ENCODE measurements around the gene PDE7B. TPM values are rescaled to one million over a fixed set of nuclear protein-coding genes. Genes with fewer than 3 reads are reported as not detected.

The PDE7B gene
- total RNA-seq, 2 experiments from 2014 or later: 0.73 to 1.1 TPM

- Mint-ChIP-seq H3K9me3 (ENCODE audit: low read depth) (no peaks in the 10 kb centered on the region), H3K27ac (no peak overlapping the region), H3K36me3 (ENCODE audit: low read depth) (no peaks in the 10 kb centered on the region), H3K4me1 (no peaks in the 10 kb centered on the region), H3K4me3 (no peak overlapping the region), H3K27me3 (peaks cover 2% of the 10 kb centered on the region)
- DNase-seq (no peak), ATAC-seq (no peak)
- CTCF ChIA-PET: interaction anchor here (0.7 to 1.8 kb wide), 3 partner anchors 23 to 166 kb away, joined by 3 to 6 read pairs (median 4); no protein-coding TSS in a partner anchor
- intact Hi-C loops (cut with DNase I, micrococcal nuclease): no loop called here
- POLR2A ChIA-PET: no interaction called here
These were observed 209.3 kb downstream of the PDE7B start for GRCh38 chr6:136060759-136061158.

DNA sequence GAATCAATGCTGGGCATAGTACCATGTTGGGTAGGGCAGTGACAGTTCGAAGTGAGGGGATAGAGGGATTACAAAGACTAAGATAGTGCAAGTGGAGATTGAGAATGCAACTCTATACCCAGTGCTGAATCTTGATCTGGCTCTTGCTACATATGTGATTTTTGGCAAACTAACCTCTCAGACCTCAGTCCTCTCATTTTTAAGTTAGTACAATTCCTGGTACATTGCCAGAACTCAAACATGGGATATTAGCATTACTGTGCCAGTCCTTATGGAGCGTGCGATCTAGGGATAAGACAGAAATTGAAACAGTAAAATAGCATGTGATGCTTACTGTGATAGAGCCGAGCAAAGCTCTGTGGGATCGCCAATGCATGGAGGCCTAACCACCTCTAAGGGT lies 210.2 kb downstream of the PDE7B start:
- ATAC-seq (no peak), DNase-seq (no peak)
- H3K36me3 Mint-ChIP-seq (ENCODE audit: low read depth): no peaks in the 10 kb centered on the region
- no peaks in the 10 kb centered on the region for H3K4me1 Mint-ChIP-seq
- intact Hi-C loops (cut with DNase I, micrococcal nuclease): no loop called here
- H3K27ac Mint-ChIP-seq: no peak overlapping the region
- POLR2A ChIA-PET: no interaction called here
- CTCF ChIA-PET: interaction anchor here (0.6 to 1.3 kb wide), 3 partner anchors 10 to 16 kb away, joined by 3 read pairs; no protein-coding TSS in a partner anchor
- no peak overlapping the region for H3K4me3 Mint-ChIP-seq
- no peaks in the 10 kb centered on the region for H3K9me3 Mint-ChIP-seq (ENCODE audit: low read depth)
- H3K27me3 Mint-ChIP-seq: peaks cover 2% of the 10 kb centered on the region

DNA sequence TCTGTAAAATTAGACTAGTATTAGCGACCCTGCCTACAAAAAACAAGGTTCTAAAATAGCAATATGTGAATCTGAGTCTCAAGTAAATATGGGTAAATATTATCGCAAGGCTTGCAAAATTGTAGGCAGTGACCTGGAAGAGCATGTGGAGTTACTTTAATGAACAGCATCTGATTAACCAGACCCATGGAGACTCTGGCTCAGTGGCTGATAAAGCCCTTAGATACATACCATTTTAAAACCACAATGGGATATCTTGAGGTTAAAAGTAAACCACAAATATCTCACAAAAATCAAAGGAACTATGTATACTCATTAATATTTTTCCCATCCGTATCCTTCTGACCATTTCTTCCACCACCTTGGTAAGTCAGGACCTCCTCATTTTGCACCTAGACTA lies 211.6 kb downstream of the PDE7B start:
- POLR2A ChIA-PET: no interaction called here

GRCh38 chr6:136066005-136066404 lies 214.5 kb downstream of the PDE7B start:
- CTCF ChIA-PET: no interaction called here
- Mint-ChIP-seq H3K4me1 (no peaks in the 10 kb centered on the region), H3K27me3 (no peaks in the 10 kb centered on the region), H3K9me3 (ENCODE audit: low read depth) (no peaks in the 10 kb centered on the region), H3K36me3 (ENCODE audit: low read depth) (no peaks in the 10 kb centered on the region), H3K4me3 (no peak overlapping the region), H3K27ac (no peak overlapping the region)
- ATAC-seq (no peak), DNase-seq (no peak)
- POLR2A ChIA-PET: interaction anchor here (0.6 kb wide), 1 partner anchor 140 kb away, joined by 3 read pairs; no protein-coding TSS in a partner anchor
- intact Hi-C loops (cut with DNase I, micrococcal nuclease): no loop called here

More for the DNA sequence above, 211.6 kb downstream of the PDE7B start:
- Mint-ChIP-seq H3K36me3 (ENCODE audit: low read depth) (no peaks in the 10 kb centered on the region), H3K9me3 (ENCODE audit: low read depth) (no peaks in the 10 kb centered on the region), H3K27ac (no peak overlapping the region), H3K27me3 (peaks cover 2% of the 10 kb centered on the region), H3K4me3 (no peak overlapping the region), H3K4me1 (no peaks in the 10 kb centered on the region)
- intact Hi-C loops (cut with DNase I, micrococcal nuclease): no loop called here
- DNase-seq (no peak), ATAC-seq (no peak)
- CTCF ChIA-PET: interaction anchor here (1.0 kb wide), 1 partner anchor 25 kb away, joined by 3 read pairs; no protein-coding TSS in a partner anchor

DNA sequence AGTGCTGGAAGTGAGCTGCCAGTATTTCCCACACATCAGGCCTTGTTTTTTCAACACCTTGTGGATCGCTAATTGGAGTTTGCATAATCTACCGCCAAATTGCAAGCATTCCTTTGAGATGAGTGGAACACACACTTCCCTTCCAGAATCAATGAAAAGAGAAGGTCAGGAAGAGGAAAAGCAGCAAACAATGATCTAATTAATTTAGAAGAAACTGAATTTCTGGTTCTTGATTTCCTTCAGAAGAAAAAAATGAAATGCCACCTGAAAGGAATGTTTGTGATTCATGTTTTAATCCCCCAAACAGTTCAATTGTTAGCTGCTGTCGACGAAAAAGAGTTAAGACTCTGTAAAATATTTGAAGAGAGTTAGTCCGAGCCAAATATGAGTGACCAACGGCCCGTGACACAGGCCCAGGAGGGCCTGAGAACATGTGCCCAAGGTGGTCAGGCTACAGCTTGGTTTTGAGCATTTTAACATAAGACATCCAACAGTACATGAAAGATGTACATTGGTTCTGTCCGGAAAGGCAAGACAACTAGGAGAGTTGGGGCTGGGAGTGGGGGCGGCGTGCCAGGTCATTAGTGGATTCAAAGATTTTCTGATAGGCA lies 216.3 kb downstream of the PDE7B start:
- CTCF ChIA-PET: no interaction called here
- no peaks in the 10 kb centered on the region for H3K27me3 Mint-ChIP-seq
- intact Hi-C loops (cut with DNase I, micrococcal nuclease): no loop called here
- DNase-seq: no peak
- no peak overlapping the region for H3K4me3 Mint-ChIP-seq
- POLR2A ChIA-PET: no interaction called here
- H3K9me3 Mint-ChIP-seq (ENCODE audit: low read depth): no peaks in the 10 kb centered on the region
- H3K36me3 Mint-ChIP-seq (ENCODE audit: low read depth): no peaks in the 10 kb centered on the region
- no peak for ATAC-seq
- H3K4me1 Mint-ChIP-seq: no peaks in the 10 kb centered on the region
- no peak overlapping the region for H3K27ac Mint-ChIP-seq

DNA sequence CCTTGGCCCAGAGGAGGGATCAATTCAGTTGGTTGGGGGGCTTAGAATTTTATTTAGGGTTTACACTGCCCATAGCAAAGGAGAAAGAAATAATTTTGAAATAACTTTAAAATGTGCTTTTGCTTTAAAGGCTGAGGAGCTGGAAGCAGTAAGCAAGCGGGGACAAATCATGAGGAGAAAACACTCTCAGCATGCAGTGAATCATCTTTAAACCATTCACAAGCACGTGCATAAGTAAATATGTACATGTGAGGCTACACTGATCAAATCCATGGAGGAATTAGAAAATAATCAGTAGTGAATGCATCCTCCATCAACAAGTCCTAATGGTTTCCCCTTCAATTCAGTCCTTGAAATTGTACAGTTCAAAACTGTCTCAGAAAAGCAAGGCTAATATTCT lies 217.6 kb downstream of the PDE7B start:
- Mint-ChIP-seq H3K36me3 (ENCODE audit: low read depth) (no peaks in the 10 kb centered on the region), H3K27ac (no peak overlapping the region), H3K4me3 (no peak overlapping the region), H3K9me3 (ENCODE audit: low read depth) (no peaks in the 10 kb centered on the region), H3K27me3 (no peaks in the 10 kb centered on the region), H3K4me1 (no peaks in the 10 kb centered on the region)
- intact Hi-C loops (cut with DNase I, micrococcal nuclease): no loop called here
- no peak for DNase-seq
- ATAC-seq: no peak
- CTCF ChIA-PET: no interaction called here
- POLR2A ChIA-PET: no interaction called here

DNA sequence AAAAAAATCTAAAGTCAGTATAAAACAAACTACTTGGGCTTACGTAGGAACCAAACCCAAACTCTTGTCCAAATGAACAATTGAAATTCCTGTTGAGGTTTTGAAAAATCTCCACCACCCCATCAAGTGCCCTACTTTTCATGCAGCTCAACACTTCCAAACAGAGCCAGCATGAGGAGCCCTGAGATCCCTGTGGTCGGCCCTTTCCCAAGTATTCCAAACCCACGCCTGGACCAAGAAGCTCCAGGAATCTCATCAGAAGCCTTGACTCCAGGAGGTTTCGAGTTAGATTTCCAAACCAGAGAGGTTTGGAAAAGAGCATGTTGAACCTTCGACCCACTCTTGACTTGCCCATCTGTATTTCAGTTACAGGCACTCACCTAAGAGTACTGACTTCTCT lies 219.3 kb downstream of the PDE7B start:
- Mint-ChIP-seq H3K27me3 (peaks cover under 1% of the 10 kb centered on the region), H3K4me3 (no peak overlapping the region), H3K36me3 (ENCODE audit: low read depth) (no peaks in the 10 kb centered on the region), H3K4me1 (no peaks in the 10 kb centered on the region), H3K9me3 (ENCODE audit: low read depth) (no peaks in the 10 kb centered on the region), H3K27ac (no peak overlapping the region)
- no peak for DNase-seq
- no peak for ATAC-seq
- CTCF ChIA-PET: interaction anchor here (0.6 to 1.8 kb wide), 3 partner anchors 11 to 33 kb away, joined by 3 to 6 read pairs (median 3); no protein-coding TSS in a partner anchor
- POLR2A ChIA-PET: no interaction called here
- intact Hi-C loops (cut with DNase I, micrococcal nuclease): no loop called here

- Mint-ChIP-seq H3K36me3 (ENCODE audit: low read depth) (no peaks in the 10 kb centered on the region), H3K27me3 (peaks cover 2% of the 10 kb centered on the region), H3K9me3 (ENCODE audit: low read depth) (no peaks in the 10 kb centered on the region), H3K4me3 (no peak overlapping the region), H3K27ac (no peak overlapping the region), H3K4me1 (no peaks in the 10 kb centered on the region)
- intact Hi-C loops (cut with DNase I, micrococcal nuclease): no loop called here
- ChIA-PET CTCF (interaction anchor here (1.8 kb wide), 1 partner anchor 30 kb away, joined by 3 read pairs; no protein-coding TSS in a partner anchor), POLR2A (no interaction called here)
- ATAC-seq (no peak), DNase-seq (no peak)
These were observed 221.2 kb downstream of the PDE7B start for GRCh38 chr6:136072691-136073090.

DNA sequence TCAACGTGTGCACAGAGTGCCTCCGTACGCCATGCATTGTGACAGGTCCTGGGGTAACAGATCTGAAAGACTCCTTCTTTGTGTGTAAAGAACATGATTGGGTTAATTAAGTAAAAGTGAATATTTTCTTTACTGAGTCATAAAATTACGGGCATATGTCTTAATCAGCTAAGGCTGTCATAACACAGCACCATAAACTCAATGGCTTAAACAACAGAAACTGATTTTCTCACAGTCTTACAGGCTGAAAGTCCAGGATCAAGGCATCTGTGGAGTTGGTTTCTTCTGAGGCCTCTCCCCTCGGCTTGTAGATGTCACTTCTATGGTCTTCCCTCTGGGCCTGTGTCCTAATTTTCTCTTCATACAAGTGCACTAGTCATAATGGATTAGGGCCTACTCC lies 221.7 kb downstream of the PDE7B start:
- POLR2A ChIA-PET: no interaction called here
- no peak for ATAC-seq
- no peaks in the 10 kb centered on the region for H3K9me3 Mint-ChIP-seq (ENCODE audit: low read depth)
- no peaks in the 10 kb centered on the region for H3K4me1 Mint-ChIP-seq
- no peaks in the 10 kb centered on the region for H3K36me3 Mint-ChIP-seq (ENCODE audit: low read depth)
- peaks cover 2% of the 10 kb centered on the region for H3K27me3 Mint-ChIP-seq
- no peak overlapping the region for H3K27ac Mint-ChIP-seq
- CTCF ChIA-PET: no interaction called here
- no peak for DNase-seq
- no peak overlapping the region for H3K4me3 Mint-ChIP-seq
- intact Hi-C loops (cut with DNase I, micrococcal nuclease): no loop called here

DNA sequence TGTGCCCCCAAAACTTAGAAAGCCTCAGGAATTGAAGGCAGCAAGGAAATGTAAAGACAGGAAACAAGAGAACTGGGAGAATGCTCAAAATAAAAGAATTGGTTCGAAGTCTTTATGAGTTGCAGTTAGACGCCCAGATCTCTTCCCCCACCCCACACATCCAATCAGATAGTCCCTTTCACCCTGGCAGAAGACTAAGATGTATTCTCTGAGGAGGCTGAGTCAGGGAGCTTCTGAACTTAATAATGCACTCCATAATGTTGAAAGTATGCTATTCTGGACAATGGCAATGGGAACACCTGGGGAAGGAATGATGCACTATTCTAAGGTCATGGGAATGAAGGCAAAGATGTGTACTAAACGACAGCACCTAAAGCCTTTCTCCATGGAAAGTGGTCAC lies 225.0 kb downstream of the PDE7B start:
- Mint-ChIP-seq H3K36me3 (ENCODE audit: low read depth) (no peaks in the 10 kb centered on the region), H3K27me3 (peaks cover 2% of the 10 kb centered on the region), H3K4me1 (no peaks in the 10 kb centered on the region), H3K4me3 (no peak overlapping the region), H3K27ac (no peak overlapping the region), H3K9me3 (ENCODE audit: low read depth) (no peaks in the 10 kb centered on the region)
- no peak for DNase-seq
- POLR2A ChIA-PET: no interaction called here
- intact Hi-C loops (cut with DNase I, micrococcal nuclease): no loop called here
- no peak for ATAC-seq
- CTCF ChIA-PET: interaction anchor here (1.3 kb wide), 1 partner anchor 11 kb away, joined by 3 read pairs; no protein-coding TSS in a partner anchor

GRCh38 chr6:136077834-136078576 lies 226.5 kb downstream of the PDE7B start:
- H3K36me3 Mint-ChIP-seq (ENCODE audit: low read depth): no peaks in the 10 kb centered on the region
- no peaks in the 10 kb centered on the region for H3K4me1 Mint-ChIP-seq
- ChIA-PET POLR2A (no interaction called here), CTCF (interaction anchor here (1.2 to 1.3 kb wide), 2 partner anchors 9 to 43 kb away, joined by 3 read pairs; no protein-coding TSS in a partner anchor)
- intact Hi-C loops (cut with DNase I, micrococcal nuclease): no loop called here
- DNase-seq (no peak), ATAC-seq (no peak)
- no peak overlapping the region for H3K27ac Mint-ChIP-seq
- H3K4me3 Mint-ChIP-seq: no peak overlapping the region
- H3K27me3 Mint-ChIP-seq: peaks cover 2% of the 10 kb centered on the region
- no peaks in the 10 kb centered on the region for H3K9me3 Mint-ChIP-seq (ENCODE audit: low read depth)
